HEK293T (cell line): Measurements from ENCODE around the gene KIFBP.
A peak's percentile ranks its signal among the peaks of the same experiment; 100 is the strongest.
"Not testable (repeated sequence)": the region's sequence is repeated elsewhere in the genome, so short reads cannot be mapped to it uniquely, and the experiment has no call there.

Experiments
- CTCF ChIA-PET: fragments of 350-600 bp; formaldehyde crosslinking; extraction: SDS; loops from one replicate; lab custom pipeline; 2021; ENCODE audit warnings: antibody characterized with exemption, inconsistent platforms; lab: Yijun Ruan, JAX
- POLR2A ChIA-PET: fragments of 350-600 bp; formaldehyde crosslinking; extraction: SDS; loops from one replicate; lab custom pipeline; 2020; ENCODE audit warnings: antibody characterized with exemption, inconsistent platforms; lab: Yijun Ruan, JAX
- DNase-seq: peaks from one replicate; pipeline ENCODE4 v3.0.0; 2012; ENCODE audit warnings: mixed read lengths; ENCODE audit errors: extremely low spot score
- ARNT ChIP-seq: fragments of 450-650 bp; IDR thresholded peaks from 2 replicates; pipeline ENCODE4 v1.6.1; 2017; ENCODE audit warnings: mild to moderate bottlenecking
- BHLHE40 ChIP-seq: fragments of 450-650 bp; IDR thresholded peaks from 2 replicates; pipeline ENCODE4 v1.6.1; 2016; ENCODE audit warnings: mild to moderate bottlenecking, moderate library complexity, borderline replicate concordance
- CTBP1 ChIP-seq: fragments of 450-650 bp; IDR thresholded peaks from 2 replicates; pipeline ENCODE4 v1.6.1; 2016; ENCODE audit warnings: borderline replicate concordance
- ELF4 ChIP-seq: fragments of 450-650 bp; IDR thresholded peaks from 2 replicates; pipeline ENCODE4 v1.6.1; 2017; ENCODE audit warnings: antibody characterized with exemption
- FOXA1 ChIP-seq: fragments of 450-650 bp; IDR thresholded peaks from 2 replicates; pipeline ENCODE4 v1.6.1; 2016; ENCODE audit warnings: mild to moderate bottlenecking
- FOXK2 ChIP-seq: fragments of 450-650 bp; IDR thresholded peaks from 2 replicates; pipeline ENCODE4 v1.6.1; 2016; ENCODE audit warnings: mild to moderate bottlenecking
- FOXM1 ChIP-seq: fragments of 450-650 bp; IDR thresholded peaks from 2 replicates; pipeline ENCODE4 v1.6.1; 2017; ENCODE audit warnings: mild to moderate bottlenecking, borderline replicate concordance
- HDGF ChIP-seq: fragments of 450-650 bp; IDR thresholded peaks from 2 replicates; pipeline ENCODE4 v1.6.1; 2017; ENCODE audit warnings: antibody characterized with exemption, borderline replicate concordance
- L3MBTL2 ChIP-seq: fragments of 450-650 bp; conservative IDR thresholded peaks from 2 replicates; pipeline ENCODE4 v1.6.1; 2016; ENCODE audit warnings: mild to moderate bottlenecking
- LEF1 ChIP-seq: fragments of 450-650 bp; IDR thresholded peaks from 2 replicates; pipeline ENCODE4 v1.6.1; 2017; ENCODE audit warnings: mild to moderate bottlenecking, borderline replicate concordance
- NFRKB ChIP-seq: fragments of 450-650 bp; IDR thresholded peaks from 2 replicates; pipeline ENCODE4 v1.6.1; 2016; ENCODE audit warnings: mild to moderate bottlenecking, moderate library complexity
- PKNOX1 ChIP-seq: fragments of 450-650 bp; IDR thresholded peaks from 2 replicates; pipeline ENCODE4 v1.6.1; 2016
- SP1 ChIP-seq: fragments of 450-650 bp; IDR thresholded peaks from 2 replicates; pipeline ENCODE4 v1.6.1; 2017
- SUZ12 ChIP-seq: fragments of 450-650 bp; IDR thresholded peaks from 2 replicates; pipeline ENCODE4 v1.6.1; 2016; ENCODE audit warnings: mild to moderate bottlenecking
- TARDBP ChIP-seq: fragments of 450-650 bp; IDR thresholded peaks from 2 replicates; pipeline ENCODE4 v1.6.1; 2016
- ZNF384 ChIP-seq: fragments of 450-650 bp; IDR thresholded peaks from 2 replicates; pipeline ENCODE4 v1.6.1; 2016

The KIFBP gene

GRCh38 chr10:68955832-68956532, 32.6 kb upstream of the KIFBP start, which contains the start of gene DDX21:
TSS of gene DDX21 (plus strand) at chr10:68956170. CDS start at chr10:68956226, 56 bp downstream.
- ChIA-PET CTCF (interaction anchor here (0.7 to 1.1 kb wide), 3 partner anchors 12 to 23 kb away, joined by 4 read pairs; no protein-coding TSS in a partner anchor), POLR2A (interaction anchor here (0.5 to 2.0 kb wide), 18 partner anchors 10 to 262 kb away, joined by 3 to 12 read pairs (median 4); partner anchors contain the start of gene DDX50)
- no peak for TF ChIP-seq BHLHE40
- TF ChIP-seq FOXK2, result 0 out of 2 replicates have a peak, but pooled peaks have one; percentile 36
- no peak for TF ChIP-seq CTBP1
- TF ChIP-seq SUZ12, result no peak
- peak; percentile 92 for TF ChIP-seq L3MBTL2
- no peak for TF ChIP-seq FOXM1
- no peak; the same call in 1 of the 2 replicates for TF ChIP-seq NFRKB
- 0 out of 2 replicates have a peak, but pooled peaks have one; percentile 2 for TF ChIP-seq TARDBP
- peak; percentile 97 for TF ChIP-seq ELF4
- peak; percentile 88 for DNase-seq

- CTCF ChIA-PET, result no interaction called here
- POLR2A ChIA-PET, result no interaction called here
- TF ChIP-seq FOXM1 (no peak), L3MBTL2 (no peak), TARDBP (no peak), FOXA1 (no peak)
- no peak for DNase-seq
Observed at GRCh38 chr10:68957284-68957615, 31.4 kb upstream of the KIFBP start.

- POLR2A ChIA-PET, result no interaction called here
- CTCF ChIA-PET, result no interaction called here
- TF ChIP-seq CTBP1 (no peak), ZNF384 (no peak), NFRKB (no peak), FOXK2 (no peak), TARDBP (no peak), SUZ12 (no peak), HDGF (no peak), PKNOX1 (no peak), ARNT (no peak), FOXM1 (no peak), ELF4 (no peak), LEF1 (no peak), FOXA1 (no peak), L3MBTL2 (no peak), SP1 (no peak), BHLHE40 (no peak)
- no peak for DNase-seq
Observed at GRCh38 chr10:68957654-68958053, 30.9 kb upstream of the KIFBP start.

GRCh38 chr10:68959695-68960527, 28.7 kb upstream of the KIFBP start:
- POLR2A ChIA-PET, result no interaction called here
- TF ChIP-seq ARNT, result no peak
- CTCF ChIA-PET, result no interaction called here
- no peak for DNase-seq

- TF ChIP-seq CTBP1 (no peak), ARNT (no peak), TARDBP (no peak), NFRKB (no peak), BHLHE40 (no peak), LEF1 (no peak), PKNOX1 (no peak), L3MBTL2 (no peak), FOXM1 (no peak)
- ChIA-PET CTCF (no interaction called here), POLR2A (no interaction called here)
- DNase-seq, result no peak
Observed at GRCh38 chr10:68963151-68963550, 25.5 kb upstream of the KIFBP start.

GRCh38 chr10:68973975-68974374, 14.6 kb upstream of the KIFBP start:
- ChIA-PET POLR2A (no interaction called here), CTCF (no interaction called here)
- no peak for TF ChIP-seq TARDBP
- no peak for TF ChIP-seq NFRKB
- no peak for TF ChIP-seq ZNF384
- TF ChIP-seq L3MBTL2, result no peak
- TF ChIP-seq FOXK2, result no peak
- no peak for TF ChIP-seq PKNOX1
- no peak for TF ChIP-seq FOXA1
- no peak for TF ChIP-seq SUZ12
- TF ChIP-seq HDGF, result no peak
- TF ChIP-seq BHLHE40, result no peak
- no peak for TF ChIP-seq ARNT
- TF ChIP-seq FOXM1, result no peak
- TF ChIP-seq CTBP1, result no peak
- TF ChIP-seq ELF4, result no peak
- TF ChIP-seq LEF1, result no peak
- no peak for TF ChIP-seq SP1
- DNase-seq, result no peak

- CTCF ChIA-PET, result interaction anchor here (0.7 kb wide), 1 partner anchor 357 kb away, joined by 3 read pairs; no protein-coding TSS in a partner anchor
- POLR2A ChIA-PET, DNase-seq: not testable (repeated sequence)
Observed at GRCh38 chr10:68975936-68976473, 12.6 kb upstream of the KIFBP start.

GRCh38 chr10:68979738-68980137, 8.9 kb upstream of the KIFBP start:
- CTCF ChIA-PET, DNase-seq: not testable (repeated sequence)
- POLR2A ChIA-PET, result interaction anchor here (0.6 kb wide), 1 partner anchor 24 kb away, joined by 3 read pairs; no protein-coding TSS in a partner anchor
